Central memory CD4-positive, alpha-beta T cell (primary cell): Measurements from ENCODE around the gene TMEM263.

ENCODE experiments used
- DNase-seq: peaks from one replicate; pipeline ENCODE4 v3.0.0; 2022

The TMEM263 gene

DNA sequence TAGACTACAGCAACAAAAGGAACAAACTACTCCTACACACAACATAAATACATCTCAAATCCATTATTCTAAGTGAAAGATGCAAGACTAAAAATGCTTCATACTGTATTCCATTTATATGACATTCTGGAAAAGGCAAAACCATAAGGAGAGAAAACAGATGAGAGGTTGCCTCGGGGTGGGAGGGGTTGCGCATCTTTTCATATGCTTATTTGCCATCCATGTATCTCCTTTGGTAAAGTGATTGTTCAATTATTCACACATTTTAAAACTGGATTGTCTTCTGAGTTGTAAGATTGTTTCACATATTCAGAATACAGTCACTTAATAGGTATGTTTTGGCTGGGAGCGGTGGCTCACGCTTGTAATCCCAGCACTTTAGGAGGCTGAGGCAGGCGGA is 5.1 kb upstream of the TMEM263 start:
- no peak for DNase-seq

GRCh38 chr12:106953352-106954250 is 2.1 kb upstream of the TMEM263 start:
- no peak for DNase-seq

DNA sequence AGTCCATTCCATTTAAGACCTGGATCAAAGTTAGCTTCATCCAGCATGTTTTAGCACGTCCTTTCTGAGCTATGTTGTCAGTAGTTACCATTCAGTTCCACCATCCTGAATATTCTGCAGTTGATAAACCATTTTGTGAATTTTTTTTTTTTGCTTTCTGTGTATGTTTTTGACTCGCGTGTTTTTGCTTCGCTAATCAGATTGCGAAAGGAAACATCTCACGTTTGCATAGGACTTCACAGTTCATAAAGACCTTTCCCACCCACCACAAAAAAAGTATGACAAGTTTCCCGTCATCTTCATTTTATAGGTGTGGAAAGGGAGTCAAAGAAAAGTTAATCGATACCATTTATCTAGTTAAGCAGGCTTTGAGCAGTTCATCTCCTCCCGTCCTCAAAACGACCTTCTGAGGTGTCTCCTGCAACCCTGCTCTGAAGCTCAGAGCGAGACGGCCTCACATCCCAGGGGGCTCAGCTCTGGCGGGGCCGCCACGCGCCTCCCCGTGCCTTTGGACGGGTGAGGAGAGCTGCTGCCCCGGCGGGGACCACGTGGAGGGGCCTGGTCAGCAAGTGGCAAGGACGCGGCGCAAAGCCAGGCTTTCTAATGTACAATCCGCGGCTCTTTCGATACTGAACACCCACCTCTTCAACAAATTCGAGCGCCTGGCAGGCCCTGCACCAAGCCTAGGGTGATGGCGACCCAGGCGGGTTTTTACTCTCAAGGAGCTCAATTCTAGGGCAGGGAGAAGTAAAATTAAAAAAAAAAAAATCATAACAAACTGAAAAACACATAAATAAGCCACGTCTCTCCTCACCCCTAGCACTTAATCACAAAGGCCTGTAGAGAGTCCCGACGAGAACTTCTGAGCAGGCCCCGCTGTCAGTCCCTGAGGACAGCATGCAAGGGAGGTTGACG is 988 bp upstream of the TMEM263 start:
- DNase-seq = no peak

DNA sequence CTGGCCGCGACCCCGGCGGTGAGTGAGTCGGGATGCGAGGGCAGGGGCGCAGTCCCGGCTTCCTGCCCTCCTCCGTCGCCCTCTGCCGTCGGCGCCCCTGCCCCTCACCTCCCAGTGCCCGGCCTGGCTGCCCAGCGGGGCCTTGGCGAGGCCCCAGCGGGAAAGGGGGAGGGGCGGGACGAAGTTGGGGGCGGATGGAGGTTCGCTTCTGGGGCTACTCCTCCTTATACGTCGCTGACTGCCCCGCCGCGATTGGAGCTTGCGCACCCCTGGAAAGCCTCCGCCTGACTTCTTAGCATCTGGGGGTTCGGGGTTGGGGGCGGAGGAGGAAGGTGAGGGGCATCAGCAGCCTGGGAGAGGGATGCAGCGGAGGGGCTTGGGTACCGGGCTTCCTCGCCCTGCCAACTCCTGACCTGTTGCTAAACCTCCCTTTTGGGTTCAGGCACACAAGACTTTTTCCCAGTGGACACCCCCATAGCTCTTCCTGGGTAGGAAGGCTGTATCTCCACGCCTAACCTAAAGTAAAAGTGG is 406 bp downstream of the TMEM263 start:
- DNase-seq = peak; percentile 47

- no peak for DNase-seq
These were observed 1.9 kb downstream of the TMEM263 start for GRCh38 chr12:106957583-106957982.

DNA sequence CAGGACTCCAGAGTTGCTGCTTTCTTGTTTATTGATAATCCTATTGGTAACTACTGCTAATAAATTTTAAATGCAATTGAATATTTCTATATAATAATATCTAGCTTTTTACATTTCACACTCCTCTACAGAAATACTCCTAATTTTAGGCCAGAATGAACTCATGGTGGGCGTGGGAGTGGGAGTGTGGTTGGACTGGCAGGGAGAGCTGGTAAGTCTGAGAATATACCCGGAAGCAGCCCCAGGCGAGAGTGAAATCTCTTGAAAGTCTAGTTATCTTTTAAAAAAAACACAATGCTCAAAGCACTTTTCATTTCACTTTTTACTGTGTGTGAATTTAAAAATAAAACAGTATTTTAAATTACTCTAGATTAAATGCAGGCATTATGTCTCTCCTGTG is 4.7 kb downstream of the TMEM263 start:
- DNase-seq = no peak

DNA sequence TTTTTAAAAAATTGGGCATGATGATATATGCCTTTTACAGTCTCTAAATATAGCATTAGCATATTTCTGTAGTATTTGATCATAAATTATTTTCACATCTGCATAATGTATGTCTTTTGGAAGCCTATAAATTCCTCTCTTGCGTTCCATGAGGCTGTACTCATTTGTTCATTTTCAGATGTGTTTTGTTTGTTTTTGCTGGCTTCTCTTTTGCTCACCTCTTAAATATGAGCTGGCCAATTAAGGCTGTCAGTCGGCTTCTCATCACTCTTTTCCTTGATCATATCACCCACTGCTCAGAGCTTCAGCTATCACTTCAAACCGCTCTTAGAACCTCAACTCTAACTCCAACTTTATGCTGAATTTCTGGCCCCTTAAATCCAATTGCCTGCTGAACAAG is 6.6 kb downstream of the TMEM263 start:
- DNase-seq = no peak

DNA sequence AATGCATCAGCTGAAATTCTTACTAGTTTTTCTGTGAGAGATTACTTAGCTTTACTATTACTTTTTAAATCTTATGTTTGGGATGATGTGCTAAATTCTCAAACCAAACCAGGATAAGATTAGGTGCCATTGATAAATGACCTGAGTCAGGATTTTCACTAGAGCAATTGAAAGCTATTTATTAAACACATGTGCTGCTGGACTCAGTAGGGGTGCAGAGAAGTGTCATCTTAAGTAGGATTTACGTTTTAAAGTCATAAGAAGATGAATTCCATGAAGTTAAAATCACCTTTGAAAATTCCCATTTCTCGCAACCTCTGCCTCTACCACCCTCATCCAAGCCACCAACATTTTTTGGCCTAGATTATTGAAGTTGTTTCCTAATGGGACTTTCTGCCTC is 8.8 kb downstream of the TMEM263 start:
- DNase-seq = no peak

DNA sequence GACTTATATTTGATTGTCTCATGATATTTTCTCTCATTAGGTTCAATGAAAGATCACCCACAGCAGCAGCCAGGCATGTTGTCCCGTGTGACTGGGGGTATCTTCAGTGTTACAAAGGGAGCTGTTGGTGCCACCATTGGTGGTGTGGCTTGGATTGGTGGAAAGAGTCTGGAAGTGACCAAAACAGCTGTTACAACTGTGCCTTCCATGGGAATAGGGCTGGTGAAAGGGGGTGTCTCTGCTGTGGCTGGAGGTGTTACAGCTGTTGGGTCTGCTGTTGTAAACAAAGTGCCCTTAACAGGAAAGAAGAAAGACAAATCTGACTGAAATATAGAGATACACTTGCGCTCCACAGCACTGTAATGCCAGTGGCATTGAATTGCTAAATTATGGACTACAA is 15.4 kb downstream of the TMEM263 start:
- no peak for DNase-seq

GRCh38 chr12:106973545-106973944 is 17.8 kb downstream of the TMEM263 start:
- no peak for DNase-seq

- DNase-seq = no peak
These were observed 18.8 kb downstream of the TMEM263 start for GRCh38 chr12:106974511-106974910.

- no peak for DNase-seq
These were observed 19.4 kb downstream of the TMEM263 start for GRCh38 chr12:106975098-106975497.

- no peak for DNase-seq
These were observed 20.4 kb downstream of the TMEM263 start for GRCh38 chr12:106975993-106976658.

- no peak for DNase-seq
These were observed 21.0 kb downstream of the TMEM263 start for GRCh38 chr12:106976668-106977067.

DNA sequence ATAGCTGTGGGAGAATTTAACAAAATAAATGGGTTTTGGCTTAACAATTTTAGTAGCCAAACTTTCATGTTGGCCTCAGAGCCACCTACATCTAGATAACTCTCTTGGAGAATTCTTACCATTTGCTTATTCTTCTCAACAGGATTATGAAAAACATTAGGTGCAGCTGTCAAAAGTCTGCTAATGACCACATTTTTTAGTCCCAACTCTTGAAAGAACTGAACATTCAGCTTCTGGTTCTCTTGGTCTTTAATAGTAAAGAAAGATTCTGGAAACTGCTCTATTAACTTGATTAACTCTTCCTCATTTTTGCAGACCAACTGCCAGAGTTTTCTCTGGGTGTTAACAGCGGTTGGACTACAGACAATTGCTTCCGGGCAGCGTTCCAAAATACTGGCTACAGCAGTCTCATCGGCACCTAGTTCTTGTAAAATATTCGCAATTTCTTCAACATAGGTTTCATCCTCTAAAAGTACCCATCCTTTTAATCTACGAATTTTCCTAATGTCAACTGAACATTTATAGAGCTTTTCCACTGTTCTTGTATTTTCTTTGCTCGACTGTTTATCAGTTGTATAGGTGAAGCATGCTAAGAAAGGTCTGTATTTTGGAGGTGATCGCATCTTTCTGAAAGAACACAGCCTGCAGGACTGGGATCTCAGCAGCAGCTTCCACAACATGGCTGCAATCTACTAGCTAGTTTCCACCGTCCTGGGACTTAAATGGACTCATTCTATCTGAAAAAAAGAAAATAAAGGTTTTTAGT is 22.5 kb downstream of the TMEM263 start:
- no peak for DNase-seq

GRCh38 chr12:106980944-106981343 is 25.2 kb downstream of the TMEM263 start:
- no peak for DNase-seq

DNA sequence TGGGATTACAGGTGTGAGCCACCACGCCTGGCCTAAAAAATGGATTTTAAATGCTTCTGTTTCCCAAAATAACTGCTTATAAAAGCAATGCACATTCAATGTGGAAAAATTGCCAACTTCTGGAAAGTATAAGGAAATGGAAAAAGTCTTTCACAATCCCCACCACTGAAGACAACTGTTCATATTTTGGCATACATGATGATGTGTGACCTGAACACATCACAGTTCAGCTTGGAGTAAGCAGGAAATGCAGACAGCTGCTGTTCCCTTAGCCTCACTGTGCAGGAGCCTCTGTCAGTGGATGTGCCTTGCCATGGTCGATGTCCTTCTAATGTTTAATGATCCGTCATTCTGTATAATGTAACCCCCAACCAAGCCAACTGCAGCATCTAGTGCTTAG is 26.1 kb downstream of the TMEM263 start:
- DNase-seq = no peak

- no peak for DNase-seq
These were observed 26.5 kb downstream of the TMEM263 start for GRCh38 chr12:106982229-106982628.

DNA sequence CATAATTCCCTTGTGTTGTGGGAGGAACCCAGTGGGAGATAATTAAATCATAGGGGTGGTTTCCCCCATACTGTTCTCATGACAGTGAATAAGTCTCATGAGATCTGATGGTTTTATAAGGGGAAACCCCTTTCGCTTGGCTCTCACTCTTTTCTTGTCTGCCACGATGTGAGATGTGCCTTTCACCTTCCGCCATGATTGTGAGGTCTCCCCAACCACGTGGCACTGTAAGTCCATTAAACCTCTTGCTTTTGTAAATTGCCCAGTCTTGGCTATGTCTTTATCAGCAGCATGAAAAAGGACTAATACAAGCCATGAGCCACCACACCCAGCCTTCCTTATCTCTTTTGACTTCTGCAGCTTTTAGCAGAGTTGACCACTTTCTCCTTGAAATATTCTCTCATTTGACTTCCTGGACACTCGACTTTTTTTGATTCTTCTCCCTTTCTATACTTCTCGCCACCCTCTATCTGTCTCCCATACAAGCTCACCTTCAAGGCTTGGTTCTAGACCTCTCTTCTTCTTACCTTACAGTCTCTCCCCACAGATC is 29.0 kb downstream of the TMEM263 start:
- DNase-seq = no peak

- no peak for DNase-seq
These were observed 29.8 kb downstream of the TMEM263 start for GRCh38 chr12:106985479-106985878.

DNA sequence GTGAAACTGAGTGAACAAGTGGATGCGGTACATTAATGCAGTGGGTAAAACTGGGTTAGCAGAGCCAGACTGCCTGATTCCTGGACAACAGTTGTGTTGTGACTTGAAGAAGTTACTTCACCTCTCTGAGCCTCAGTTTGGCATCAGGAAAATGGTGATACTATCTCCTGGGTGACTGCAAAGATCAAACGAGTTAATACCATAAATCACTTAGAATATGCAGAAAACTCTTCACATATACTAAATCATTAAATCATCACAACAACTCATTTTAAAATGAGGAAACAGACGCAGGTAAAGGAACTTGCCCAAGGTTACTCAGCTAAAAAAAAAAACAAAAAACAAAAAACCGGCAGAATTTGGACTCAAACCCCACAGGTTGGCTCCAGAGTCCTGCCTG is 30.4 kb downstream of the TMEM263 start:
- no peak for DNase-seq
